ENCODE results near the gene DNAJC17.

DNA sequence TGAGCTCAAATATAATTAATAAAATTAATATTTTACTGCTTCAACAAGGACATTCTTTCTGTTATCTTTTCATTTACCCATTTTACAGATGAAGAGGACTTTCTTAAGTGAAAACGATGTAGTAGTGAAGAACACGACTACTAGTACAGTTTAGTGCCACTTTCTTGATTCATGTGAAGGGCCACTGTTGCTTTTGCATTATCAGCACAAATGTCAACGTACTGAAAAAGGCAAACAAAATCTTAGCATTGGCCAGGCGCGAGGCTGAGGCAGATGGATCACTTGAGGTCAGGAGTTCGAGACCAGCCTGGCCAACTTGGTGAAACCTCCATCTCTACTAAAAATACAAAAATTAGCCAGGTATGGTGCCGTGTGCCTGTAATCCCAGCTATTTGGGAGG is 11.8 kb upstream of the DNAJC17 start:
- no peak for TF ChIP-seq POLR2AphosphoS5 (IDR thresholded peaks at IDR 0.05)
- TF ChIP-seq POLR2A (IDR thresholded peaks at IDR 0.05): no peak
- TF ChIP-seq, protein P1, sequence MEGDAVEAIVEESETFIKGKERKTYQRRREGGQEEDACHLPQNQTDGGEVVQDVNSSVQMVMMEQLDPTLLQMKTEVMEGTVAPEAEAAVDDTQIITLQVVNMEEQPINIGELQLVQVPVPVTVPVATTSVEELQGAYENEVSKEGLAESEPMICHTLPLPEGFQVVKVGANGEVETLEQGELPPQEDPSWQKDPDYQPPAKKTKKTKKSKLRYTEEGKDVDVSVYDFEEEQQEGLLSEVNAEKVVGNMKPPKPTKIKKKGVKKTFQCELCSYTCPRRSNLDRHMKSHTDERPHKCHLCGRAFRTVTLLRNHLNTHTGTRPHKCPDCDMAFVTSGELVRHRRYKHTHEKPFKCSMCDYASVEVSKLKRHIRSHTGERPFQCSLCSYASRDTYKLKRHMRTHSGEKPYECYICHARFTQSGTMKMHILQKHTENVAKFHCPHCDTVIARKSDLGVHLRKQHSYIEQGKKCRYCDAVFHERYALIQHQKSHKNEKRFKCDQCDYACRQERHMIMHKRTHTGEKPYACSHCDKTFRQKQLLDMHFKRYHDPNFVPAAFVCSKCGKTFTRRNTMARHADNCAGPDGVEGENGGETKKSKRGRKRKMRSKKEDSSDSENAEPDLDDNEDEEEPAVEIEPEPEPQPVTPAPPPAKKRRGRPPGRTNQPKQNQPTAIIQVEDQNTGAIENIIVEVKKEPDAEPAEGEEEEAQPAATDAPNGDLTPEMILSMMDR (IDR thresholded peaks at IDR 0.05): no peak
